Measurements from ENCODE around the gene MADCAM1.

MADCAM1 gene

DNA sequence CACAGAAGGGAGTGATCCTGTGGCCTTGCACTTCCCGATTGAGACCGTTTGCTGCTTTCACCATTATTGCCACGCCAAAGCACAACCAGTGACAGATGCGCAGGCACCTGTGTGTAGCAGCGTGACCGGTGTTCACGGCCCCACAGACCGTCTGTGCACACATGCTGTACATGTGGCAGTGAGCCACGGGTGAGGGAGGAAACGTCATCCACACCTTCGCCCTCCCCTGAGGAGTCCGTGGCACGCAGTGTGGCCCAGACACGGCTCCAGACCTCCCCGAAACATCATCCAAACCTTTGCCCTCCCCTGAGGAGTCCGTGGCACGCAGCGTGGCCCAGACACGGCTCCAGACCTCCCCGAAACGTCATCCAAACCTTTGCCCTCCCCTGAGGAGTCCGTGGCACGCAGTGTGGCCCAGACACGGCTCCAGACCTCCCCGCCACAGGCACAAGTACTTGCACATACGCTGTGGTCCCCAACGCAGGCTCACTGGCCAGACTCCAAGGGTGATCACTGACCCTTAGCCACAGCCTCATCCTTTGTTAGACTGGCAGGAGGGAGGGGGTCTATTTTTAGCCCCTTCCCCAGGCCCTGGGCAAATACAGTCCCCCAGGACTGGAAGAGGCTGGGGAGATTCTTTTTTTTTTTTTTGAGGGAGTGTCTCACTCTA is 27.6 kb upstream of the MADCAM1 start:
- DNase-seq (ENCODE audit: insufficient read length, low spot score) (no peak), FAIRE-seq (no peak)
- TF ChIP-seq, protein P1, sequence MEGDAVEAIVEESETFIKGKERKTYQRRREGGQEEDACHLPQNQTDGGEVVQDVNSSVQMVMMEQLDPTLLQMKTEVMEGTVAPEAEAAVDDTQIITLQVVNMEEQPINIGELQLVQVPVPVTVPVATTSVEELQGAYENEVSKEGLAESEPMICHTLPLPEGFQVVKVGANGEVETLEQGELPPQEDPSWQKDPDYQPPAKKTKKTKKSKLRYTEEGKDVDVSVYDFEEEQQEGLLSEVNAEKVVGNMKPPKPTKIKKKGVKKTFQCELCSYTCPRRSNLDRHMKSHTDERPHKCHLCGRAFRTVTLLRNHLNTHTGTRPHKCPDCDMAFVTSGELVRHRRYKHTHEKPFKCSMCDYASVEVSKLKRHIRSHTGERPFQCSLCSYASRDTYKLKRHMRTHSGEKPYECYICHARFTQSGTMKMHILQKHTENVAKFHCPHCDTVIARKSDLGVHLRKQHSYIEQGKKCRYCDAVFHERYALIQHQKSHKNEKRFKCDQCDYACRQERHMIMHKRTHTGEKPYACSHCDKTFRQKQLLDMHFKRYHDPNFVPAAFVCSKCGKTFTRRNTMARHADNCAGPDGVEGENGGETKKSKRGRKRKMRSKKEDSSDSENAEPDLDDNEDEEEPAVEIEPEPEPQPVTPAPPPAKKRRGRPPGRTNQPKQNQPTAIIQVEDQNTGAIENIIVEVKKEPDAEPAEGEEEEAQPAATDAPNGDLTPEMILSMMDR (IDR thresholded peaks at IDR 0.05; ENCODE audit: insufficient read depth, missing control alignments) = no peak

DNA sequence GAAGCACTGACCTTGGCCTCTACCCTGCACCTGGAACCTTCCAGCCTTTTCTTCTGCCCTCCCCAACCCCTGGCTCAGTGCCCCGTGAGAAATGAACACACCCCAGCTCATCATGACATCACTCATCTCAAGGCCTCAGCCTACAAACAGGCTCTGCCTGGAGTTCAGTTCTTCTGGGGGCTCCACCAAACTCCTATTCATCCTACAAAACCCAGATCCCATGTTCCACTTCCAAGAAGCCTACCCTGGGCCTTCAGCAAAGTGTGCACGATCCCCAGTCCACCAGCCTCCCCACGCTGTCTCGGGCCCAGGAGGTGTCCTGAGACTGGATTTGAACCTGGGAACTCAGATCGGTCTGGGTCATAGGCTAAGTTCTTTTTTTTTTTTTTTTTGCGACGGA is 26.5 kb upstream of the MADCAM1 start:
- no peak for FAIRE-seq
- TF ChIP-seq, protein P1 (IDR thresholded peaks at IDR 0.05; ENCODE audit: insufficient read depth, missing control alignments) = no peak

DNA sequence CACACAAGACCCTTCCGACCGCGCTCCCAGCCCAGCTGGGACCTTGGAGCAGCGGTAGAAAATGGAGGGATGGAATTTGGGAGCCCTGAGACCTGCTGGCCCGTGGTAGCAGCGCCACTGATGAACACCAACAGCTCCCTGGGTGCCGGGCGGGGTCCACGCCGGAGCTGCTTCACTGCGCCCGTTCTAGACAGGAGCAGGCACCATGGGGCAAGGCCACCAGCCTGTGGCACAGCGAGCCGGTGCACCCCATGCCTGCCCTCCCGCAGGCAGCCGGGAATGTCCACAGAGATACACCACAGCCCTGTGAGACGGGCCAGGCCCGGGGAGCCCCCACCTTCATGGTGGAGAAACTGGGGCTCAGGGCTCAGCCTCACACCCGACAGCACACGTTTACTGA is 25.6 kb upstream of the MADCAM1 start:
- DNase-seq (ENCODE audit: insufficient read length, low spot score) = no peak
- no peak for FAIRE-seq
- TF ChIP-seq, protein P1 (IDR thresholded peaks at IDR 0.05; ENCODE audit: insufficient read depth, missing control alignments) = no peak

More for the DNA sequence above, 26.5 kb upstream of the MADCAM1 start:
- DNase-seq (ENCODE audit: insufficient read length, low spot score) = no peak

GRCh38 chr19:472005-472858 is 24.1 kb upstream of the MADCAM1 start:
- DNase-seq (ENCODE audit: insufficient read length, low spot score) = no peak
- TF ChIP-seq, protein P1 (IDR thresholded peaks at IDR 0.05; ENCODE audit: insufficient read depth, missing control alignments) = no peak
- FAIRE-seq = no peak

GRCh38 chr19:474126-475078 is 21.9 kb upstream of the MADCAM1 start:
- DNase-seq (ENCODE audit: insufficient read length, low spot score) (no peak), FAIRE-seq (no peak)
- TF ChIP-seq, protein P1 (IDR thresholded peaks at IDR 0.05; ENCODE audit: insufficient read depth, missing control alignments) = no peak

DNA sequence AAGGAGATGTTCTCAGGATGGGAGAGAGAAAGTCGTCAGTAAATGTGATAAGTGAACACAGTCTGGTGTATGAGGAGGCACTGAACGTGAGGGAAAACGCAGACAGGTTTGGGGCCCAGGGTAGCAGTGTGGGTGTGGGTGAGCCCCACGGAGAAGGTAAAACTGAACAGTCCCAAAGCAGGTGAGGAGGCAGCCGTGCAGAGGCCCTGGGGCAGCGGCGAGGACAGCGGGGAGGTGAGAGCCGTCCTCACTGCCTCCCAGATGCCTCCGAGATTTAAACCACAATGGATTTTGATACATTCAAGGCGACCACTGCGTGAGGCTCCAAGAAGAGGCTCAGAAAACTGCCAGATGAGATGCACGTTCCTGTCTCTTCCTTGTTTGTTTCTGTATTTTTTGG is 20.9 kb upstream of the MADCAM1 start:
- TF ChIP-seq, protein P1 (IDR thresholded peaks at IDR 0.05; ENCODE audit: insufficient read depth, missing control alignments) = no peak
- no peak for DNase-seq (ENCODE audit: insufficient read length, low spot score)
- no peak for FAIRE-seq
